Liver (tissue), 9 donors: ENCODE results near the gene SLC35E1. TPM values are rescaled to one million over a fixed set of nuclear protein-coding genes. Genes with fewer than 3 reads are reported as not detected.

Source experiments
- DNase-seq: peaks from one replicate; pipeline ENCODE4 v3.0.0-alpha.2; 2017; ENCODE audit warnings: low spot score
- H3K27ac ChIP-seq, 2 donors: one replicate each; pipeline ENCODE4 v1.7.0; 2013; ENCODE audit warnings: inconsistent platforms in 2 of 2, low read length in 2 of 2, control low read depth in 1 of 2, low read depth in 1 of 2, mild to moderate bottlenecking in 1 of 2
- H3K27me3 ChIP-seq, 4 donors: one replicate each; pipeline versions ENCODE4 v1.6.1 to v1.7.0; 2013; ENCODE audit warnings: low read length in 3 of 4, inconsistent platforms in 1 of 4, mild to moderate bottlenecking in 1 of 4, moderate library complexity in 1 of 4; ENCODE audit not compliant: control insufficient read depth in 4 of 4, insufficient read depth in 4 of 4
- H3K36me3 ChIP-seq, 4 donors: one replicate each; pipeline versions ENCODE4 v1.6.1 to v1.7.0; 2013; ENCODE audit warnings: low read length in 3 of 4, mild to moderate bottlenecking in 3 of 4, low read depth in 1 of 4, moderate library complexity in 1 of 4; ENCODE audit not compliant: control insufficient read depth in 4 of 4, insufficient read depth in 3 of 4
- H3K4me1 ChIP-seq, 4 donors: one replicate each; pipeline versions ENCODE4 v1.6.1 to v1.7.0; 2013; ENCODE audit warnings: low read length in 3 of 4, mild to moderate bottlenecking in 3 of 4, moderate library complexity in 1 of 4; ENCODE audit not compliant: control insufficient read depth in 4 of 4, insufficient read depth in 4 of 4
- H3K4me3 ChIP-seq, 3 donors: one replicate each; pipeline versions ENCODE4 v1.6.1 to v1.7.0; 2013; ENCODE audit warnings: low read length in 3 of 3, control low read depth in 1 of 3, low read depth in 1 of 3, mild to moderate bottlenecking in 1 of 3
- H3K9ac ChIP-seq, 2 donors: one replicate each; pipeline ENCODE4 v1.7.0; 2013; ENCODE audit warnings: low read length in 2 of 2, mild to moderate bottlenecking in 2 of 2, moderate library complexity in 2 of 2, control low read depth in 1 of 2, low read depth in 1 of 2
- H3K9me3 ChIP-seq, 4 donors: one replicate each; pipeline versions ENCODE4 v1.6.1 to v1.7.0; 2013; ENCODE audit warnings: low read length in 3 of 4; ENCODE audit not compliant: control insufficient read depth in 4 of 4
- ATF3 ChIP-seq: IDR thresholded peaks from 2 replicates; pipeline ENCODE4 v1.6.1; 2016; ENCODE audit warnings: antibody characterized with exemption
- CTCF ChIP-seq: fragments of 150-350 bp; IDR thresholded peaks from 2 replicates; pipeline ENCODE4 v1.5.1; 2017; ENCODE audit warnings: improper control_type of control experiment, low read depth, low read length; ENCODE audit not compliant: missing input control
- EGR1 ChIP-seq, 2 donors: IDR thresholded peaks; 2 replicates each; pipeline ENCODE4 v1.6.1; 2016 to 2018; ENCODE audit warnings: antibody characterized with exemption in 2 of 2, low read depth in 2 of 2
- FOXA1 ChIP-seq: IDR thresholded peaks from 2 replicates; pipeline ENCODE4 v1.6.1; 2016; ENCODE audit warnings: antibody characterized with exemption
- FOXA2 ChIP-seq: IDR thresholded peaks from 2 replicates; pipeline ENCODE4 v1.6.1; 2016; ENCODE audit warnings: antibody characterized with exemption
- GABPA ChIP-seq, 2 donors: IDR thresholded peaks in 1 of 2; conservative IDR thresholded peaks in 1 of 2; 2 replicates each; pipeline ENCODE4 v1.6.1; 2016; ENCODE audit warnings: antibody characterized with exemption in 2 of 2, mild to moderate bottlenecking in 1 of 2, moderate library complexity in 1 of 2
- HNF4A ChIP-seq, 2 donors: conservative IDR thresholded peaks; 2 replicates each; pipeline ENCODE4 v1.6.1; 2016; ENCODE audit warnings: antibody characterized with exemption in 2 of 2, mild to moderate bottlenecking in 2 of 2
- HNF4G ChIP-seq: IDR thresholded peaks from 2 replicates; pipeline ENCODE4 v1.6.1; 2016; ENCODE audit warnings: antibody characterized with exemption
- JUND ChIP-seq, 2 donors: IDR thresholded peaks; 2 replicates each; pipeline ENCODE4 v1.6.1; 2016; ENCODE audit warnings: antibody characterized with exemption in 2 of 2
- MAX ChIP-seq: IDR thresholded peaks from 2 replicates; pipeline ENCODE4 v1.6.1; 2016; ENCODE audit warnings: antibody characterized with exemption
- NR2F2 ChIP-seq: IDR thresholded peaks from 2 replicates; pipeline ENCODE4 v1.6.1; 2016; ENCODE audit warnings: antibody characterized with exemption
- RAD21 ChIP-seq, 2 donors: IDR thresholded peaks; 2 replicates each; pipeline ENCODE4 v1.6.1; 2016; ENCODE audit warnings: antibody characterized with exemption in 2 of 2, mild to moderate bottlenecking in 2 of 2
- REST ChIP-seq: IDR thresholded peaks from 2 replicates; pipeline ENCODE4 v1.6.1; 2016; ENCODE audit warnings: antibody characterized with exemption, mild to moderate bottlenecking
- RXRA ChIP-seq, 2 donors: IDR thresholded peaks; 2 replicates each; pipeline ENCODE4 v1.6.1; 2017 to 2018; ENCODE audit warnings: antibody characterized with exemption in 2 of 2, mild to moderate bottlenecking in 1 of 2
- SP1 ChIP-seq: IDR thresholded peaks from 2 replicates; pipeline ENCODE4 v1.6.1; 2018; ENCODE audit warnings: antibody characterized with exemption, mild to moderate bottlenecking
- TAF1 ChIP-seq: conservative IDR thresholded peaks from 2 replicates; pipeline ENCODE4 v1.6.1; 2016; ENCODE audit warnings: antibody characterized with exemption, mild to moderate bottlenecking
- YY1 ChIP-seq: IDR thresholded peaks from 2 replicates; pipeline ENCODE4 v1.6.1; 2016; ENCODE audit warnings: antibody characterized with exemption, mild to moderate bottlenecking
- ZBTB33 ChIP-seq: IDR thresholded peaks from 2 replicates; pipeline ENCODE4 v1.6.1; 2016; ENCODE audit warnings: antibody characterized with exemption
- WGBS: extraction: QIAGEN DNeasy Blood & Tissue Kit; methylation state at CpG from one replicate; pipeline ENCODE4 v1.1.7; 2013; 5-methylcytosine and 5-hydroxymethylcytosine counted together
- polyA plus RNA-seq, 2 donors: library from polyadenylated mRNA; stranded (reverse) in 1 of 2; unstranded in 1 of 2; fragments of 200-250 nt in 1 of 2; fragments of >200 nt in 1 of 2; fragmentation: Nextera tagmentation in 1 of 2; extraction: Ambion mirVana in 1 of 2; gene quantifications; one replicate each; pipeline versions ENCODE4 v1.2.1 to v1.2.3, GENCODE V29; 2013 to 2015
- total RNA-seq, 2 donors: library from RNA; depleted of rRNA; stranded (reverse); fragments of >200 nt; gene quantifications; one replicate each; pipeline ENCODE4 v1.2.3, GENCODE V29; 2014
- donor health status: healthy.
- donor health status: healthy.
- donor health status: healthy.
- donor health status: healthy.
- donor health status: healthy.

Gene SLC35E1
- total and polyA plus RNA-seq, 4 donors, result 11.2 to 20.5 (median 12.1) TPM

- Histone ChIP-seq H3K4me1 (peaks cover 13 to 50% (median 32%) of the 10 kb centered on the region in 4 donors), H3K36me3 (no peaks in the 10 kb centered on the region), H3K9ac (peak overlapping the region; percentile 9 to 77), H3K9me3 (no peaks in the 10 kb centered on the region), H3K4me3 (no peak overlapping the region), H3K27ac (peak overlapping the region; percentile 69 to 78), H3K27me3 (no peaks in the 10 kb centered on the region)
- peak; percentile 62 for DNase-seq
- peak; percentile 19 for TF ChIP-seq SP1
- TF ChIP-seq FOXA1, result no peak
- peak in 1 of 2 donors; percentile 47 for TF ChIP-seq RAD21 (IDR thresholded peaks at IDR 0.05)
- no peak for TF ChIP-seq HNF4G
- no peak for TF ChIP-seq CTCF
- no peak for TF ChIP-seq EGR1 (IDR thresholded peaks at IDR 0.05; ENCODE audit: low read depth in 2 of 2)
- TF ChIP-seq GABPA (IDR thresholded peaks at IDR 0.05 in 1 of 2, conservative IDR thresholded peaks at IDR 0.05 in 1 of 2), result peak in 1 of 2 donors; percentile 41
- TF ChIP-seq ZBTB33, result no peak
- no peak for TF ChIP-seq JUND (IDR thresholded peaks at IDR 0.05)
- TF ChIP-seq TAF1, result no peak
- TF ChIP-seq ATF3, result no peak
- no peak for TF ChIP-seq MAX
- TF ChIP-seq REST, result no peak
- TF ChIP-seq FOXA2, result no peak
- no peak for TF ChIP-seq NR2F2
- no peak for TF ChIP-seq RXRA (IDR thresholded peaks at IDR 0.05)
- no peak for TF ChIP-seq HNF4A (conservative IDR thresholded peaks at IDR 0.05)
- TF ChIP-seq YY1, result no peak
- WGBS, result 32% methylated on average over 15 of the region's 15 CpGs
These were observed 12.3 kb upstream of the SLC35E1 start for GRCh38 chr19:16584248-16585093.
